ENCODE measurements around the gene NMNAT2. TPM values are rescaled to one million over a fixed set of nuclear protein-coding genes. Genes with fewer than 3 reads are reported as not detected.

NMNAT2 gene
- total RNA-seq, 1 experiment from 2014 or later: 11.4 TPM

DNA sequence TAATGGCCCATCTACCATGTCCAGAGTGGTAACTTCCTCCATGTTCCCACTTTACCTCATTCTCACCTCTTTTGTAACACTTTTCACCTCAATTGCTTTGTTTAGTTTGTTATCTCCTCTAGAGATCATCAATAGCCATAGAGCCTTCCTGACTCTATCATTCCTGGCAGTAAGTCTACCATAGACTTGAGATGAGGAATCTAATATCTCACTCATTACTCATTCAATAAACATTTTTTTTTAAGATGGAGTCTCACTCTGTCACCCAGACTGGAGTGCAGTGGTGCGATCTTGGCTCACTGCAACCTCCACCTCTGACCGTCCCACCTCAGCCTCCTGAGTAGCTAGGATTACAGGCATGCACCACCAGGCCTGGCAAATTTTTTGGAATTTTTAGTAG is 7.1 kb downstream of the NMNAT2 start:
- Histone ChIP-seq H3K56ac (ENCODE audit: insufficient read length, low read depth, low read length) (no peak overlapping the region), H4K8ac (replicated peaks; ENCODE audit: insufficient read length, low read depth, low read length) (no peak overlapping the region), H2BK20ac (ENCODE audit: low read depth, low read length, poor library complexity, severe bottlenecking) (no peak overlapping the region), H3K79me1 (ENCODE audit: insufficient read depth, low read depth, low read length, poor library complexity, severe bottlenecking) (no peaks in the 10 kb centered on the region), H2AK5ac (ENCODE audit: insufficient read length, low read length) (no peak overlapping the region), H2BK120ac (ENCODE audit: low read depth, low read length, poor library complexity, severe bottlenecking) (no peak overlapping the region), H3K27me3 (ENCODE audit: insufficient read depth, low read length) (no peaks in the 10 kb centered on the region), H3K4ac (ENCODE audit: low read depth, low read length) (no peak overlapping the region), H4K20me1 (ENCODE audit: control insufficient read depth, insufficient read depth, insufficient read length) (no peaks in the 10 kb centered on the region), H3K27ac (ENCODE audit: insufficient read length, low read depth, low read length) (no peak overlapping the region), H3K79me2 (ENCODE audit: insufficient read depth, low read length) (no peaks in the 10 kb centered on the region), H2BK12ac (ENCODE audit: insufficient read length, low read depth, low read length) (no peak overlapping the region), H3K18ac (ENCODE audit: insufficient read length, low read depth, low read length) (no peak overlapping the region), H2BK5ac (ENCODE audit: insufficient read length, low read length) (no peak overlapping the region), H3K4me1 (ENCODE audit: insufficient read depth, low read length) (peaks cover 5% of the 10 kb centered on the region; the same call in 1 of the 2 replicates), H3K4me2 (ENCODE audit: insufficient read depth, insufficient read length, low read length) (no peak overlapping the region), H3T11ph (ENCODE audit: low read length) (no peak overlapping the region), H3K14ac (ENCODE audit: insufficient read depth, low read length) (no peak overlapping the region), H4K5ac (ENCODE audit: insufficient read length, low read depth, low read length) (no peak overlapping the region), H2BK15ac (ENCODE audit: low read depth, low read length) (no peak overlapping the region), H2AFZ (ENCODE audit: low read length) (no peak overlapping the region), H4K91ac (ENCODE audit: insufficient read length, low read depth, low read length) (no peak overlapping the region), H3K23me2 (ENCODE audit: insufficient read length, low read depth, low read length, poor library complexity, severe bottlenecking) (no peaks in the 10 kb centered on the region), H3K9me3 (ENCODE audit: control insufficient read depth, low read depth, low read length) (no peaks in the 10 kb centered on the region), H3K9ac (ENCODE audit: extremely low read depth, insufficient read length, low read length) (no peak overlapping the region), H3K23ac (ENCODE audit: insufficient read length, low read depth, low read length) (no peak overlapping the region)
- WGBS (ENCODE audit: extremely low coverage, insufficient read length, low lambda C conversion rate): no CpG with 5 or more reads among the region's 2 CpGs
- no peak overlapping the region for H3K4me3 Mint-ChIP-seq
- H3K27ac Mint-ChIP-seq: no peak overlapping the region
- peaks cover 0 to 3% of the 10 kb centered on the region in 2 experiments; a peak in 1 of 5 replicates for H3K9me3 Mint-ChIP-seq
- TF ChIP-seq, protein P1, sequence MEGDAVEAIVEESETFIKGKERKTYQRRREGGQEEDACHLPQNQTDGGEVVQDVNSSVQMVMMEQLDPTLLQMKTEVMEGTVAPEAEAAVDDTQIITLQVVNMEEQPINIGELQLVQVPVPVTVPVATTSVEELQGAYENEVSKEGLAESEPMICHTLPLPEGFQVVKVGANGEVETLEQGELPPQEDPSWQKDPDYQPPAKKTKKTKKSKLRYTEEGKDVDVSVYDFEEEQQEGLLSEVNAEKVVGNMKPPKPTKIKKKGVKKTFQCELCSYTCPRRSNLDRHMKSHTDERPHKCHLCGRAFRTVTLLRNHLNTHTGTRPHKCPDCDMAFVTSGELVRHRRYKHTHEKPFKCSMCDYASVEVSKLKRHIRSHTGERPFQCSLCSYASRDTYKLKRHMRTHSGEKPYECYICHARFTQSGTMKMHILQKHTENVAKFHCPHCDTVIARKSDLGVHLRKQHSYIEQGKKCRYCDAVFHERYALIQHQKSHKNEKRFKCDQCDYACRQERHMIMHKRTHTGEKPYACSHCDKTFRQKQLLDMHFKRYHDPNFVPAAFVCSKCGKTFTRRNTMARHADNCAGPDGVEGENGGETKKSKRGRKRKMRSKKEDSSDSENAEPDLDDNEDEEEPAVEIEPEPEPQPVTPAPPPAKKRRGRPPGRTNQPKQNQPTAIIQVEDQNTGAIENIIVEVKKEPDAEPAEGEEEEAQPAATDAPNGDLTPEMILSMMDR (conservative IDR thresholded peaks at IDR 0.05): no peak
- H3K36me3 Mint-ChIP-seq (ENCODE audit: insufficient read depth in 1 of 3, low read depth in 3 of 3): peaks cover 0 to 4% (median 0%) of the 10 kb centered on the region in 3 experiments; a peak in 2 of 7 replicates
- H3K4me1 Mint-ChIP-seq: peaks cover 7 to 17% of the 10 kb centered on the region in 2 experiments
- H3K27me3 Mint-ChIP-seq (ENCODE audit: low read depth): peaks cover 5% of the 10 kb centered on the region
- DNase-seq: no peak
